Caco-2 (cell line): ENCODE results near the gene P3H2. TPM values are rescaled to one million over a fixed set of nuclear protein-coding genes. Genes with fewer than 3 reads are reported as not detected.

Experiments
- BruUV-seq: library from RNA; stranded (reverse); fragments of 400-500 nt; replicated peaks from 2 replicates; lab custom pipeline; 2021; lab: Mats Ljungman, UMichigan
- CTCF ChIA-PET: fragments of 300-600 bp; sonication (Branson Sonifier 250); formaldehyde crosslinking; loops from one replicate; lab custom pipeline; 2022; ENCODE audit warnings: antibody characterized with exemption; lab: Charles Lee
- POLR2A ChIA-PET: fragments of 300-600 bp; sonication (Branson Sonifier 250); formaldehyde crosslinking; loops from one replicate; lab custom pipeline; 2022; ENCODE audit warnings: antibody characterized with exemption; lab: Charles Lee
- DNase-seq, 2 experiments: peaks; one replicate each; pipeline versions ENCODE4 v3.0.0 to v3.0.0-alpha.2; 2020 to 2022
- H3K27me3 ChIP-seq: replicated peaks from 2 replicates; pipeline ENCODE4 v1.6.0; 2011; ENCODE audit warnings: low read length; ENCODE audit not compliant: control insufficient read depth, insufficient read depth
- H3K36me3 ChIP-seq: 2 replicates; pipeline ENCODE4 v1.5.1; 2011; ENCODE audit warnings: low read length; ENCODE audit not compliant: control insufficient read depth, insufficient read depth
- H3K4me1 ChIP-seq: fragments of 250-450 bp; sonication (Bioruptor Pico); 2 replicates; pipeline ENCODE4 v1.5.1; 2020; ENCODE audit warnings: mild to moderate bottlenecking
- H3K4me3 ChIP-seq: 2 replicates; pipeline ENCODE4 v1.5.1; 2011; ENCODE audit warnings: low read depth, mild to moderate bottlenecking, control low read depth, low read length
- H3K9me3 ChIP-seq: fragments of 250-450 bp; sonication (Bioruptor Pico); 2 replicates; pipeline ENCODE4 v1.5.1; 2020; ENCODE audit warnings: mild to moderate bottlenecking, moderate library complexity
- H3K27ac Mint-ChIP-seq: one replicate; pipeline ENCODE4 v1.8.0; 2022; ENCODE audit warnings: mixed read lengths; ENCODE audit not compliant: unreplicated experiment
- H3K27me3 Mint-ChIP-seq: one replicate; pipeline ENCODE4 v1.8.0; 2022; ENCODE audit warnings: mixed read lengths; ENCODE audit not compliant: insufficient read depth, unreplicated experiment
- H3K36me3 Mint-ChIP-seq: one replicate; pipeline ENCODE4 v1.8.0; 2022; ENCODE audit warnings: mild to moderate bottlenecking, mixed read lengths; ENCODE audit not compliant: insufficient read depth, unreplicated experiment
- H3K4me1 Mint-ChIP-seq: one replicate; pipeline ENCODE4 v1.8.0; 2022; ENCODE audit warnings: low read depth, mixed read lengths; ENCODE audit not compliant: unreplicated experiment
- H3K4me3 Mint-ChIP-seq: one replicate; pipeline ENCODE4 v1.8.0; 2022; ENCODE audit warnings: mild to moderate bottlenecking, moderate library complexity, mixed read lengths; ENCODE audit not compliant: unreplicated experiment
- H3K9me3 Mint-ChIP-seq: one replicate; pipeline ENCODE4 v1.8.0; 2022; ENCODE audit warnings: mixed read lengths; ENCODE audit not compliant: unreplicated experiment
- intact Hi-C: fragments of 100-400 bp; cut with micrococcal nuclease; formaldehyde crosslinking; loops from one replicate; pipeline ENCODE4 v1.10.0; 2022; ENCODE audit not compliant: unreplicated experiment
- total RNA-seq: library from RNA; stranded (reverse); gene quantifications from 2 replicates; pipeline ENCODE4 v1.2.3, GENCODE V29; 2022
- TF ChIP-seq, protein P1 (sequence below), 2 experiments: fragments of 200-600 bp in 1 of 2; IDR thresholded peaks; 1 replicate in 1 of 2; 2 replicates in 1 of 2; pipeline versions ENCODE4 v1.5.1 to v1.8.0; 2011 to 2022; ENCODE audit warnings: antibody characterized with exemption in 1 of 2, control low read depth in 1 of 2, inconsistent platforms in 1 of 2, low read depth in 1 of 2, low read length in 1 of 2, mild to moderate bottlenecking in 1 of 2, moderate library complexity in 1 of 2; ENCODE audit not compliant: insufficient read depth in 1 of 2, severe bottlenecking in 1 of 2, unreplicated experiment in 1 of 2

Gene P3H2
- total RNA-seq, 1 experiment from 2014 or later = 55.8 TPM

- Mint-ChIP-seq H3K9me3 (peaks cover 13% of the 10 kb centered on the region), H3K27me3 (no peaks in the 10 kb centered on the region), H3K4me3 (no peak overlapping the region), H3K27ac (no peak overlapping the region), H3K36me3 (no peaks in the 10 kb centered on the region), H3K4me1 (no peaks in the 10 kb centered on the region)
- no peaks in the 10 kb centered on the region for H3K9me3 ChIP-seq
- CTCF ChIA-PET = no interaction called here
- POLR2A ChIA-PET = no interaction called here
- intact Hi-C loops = no loop called here
- TF ChIP-seq, protein P1, sequence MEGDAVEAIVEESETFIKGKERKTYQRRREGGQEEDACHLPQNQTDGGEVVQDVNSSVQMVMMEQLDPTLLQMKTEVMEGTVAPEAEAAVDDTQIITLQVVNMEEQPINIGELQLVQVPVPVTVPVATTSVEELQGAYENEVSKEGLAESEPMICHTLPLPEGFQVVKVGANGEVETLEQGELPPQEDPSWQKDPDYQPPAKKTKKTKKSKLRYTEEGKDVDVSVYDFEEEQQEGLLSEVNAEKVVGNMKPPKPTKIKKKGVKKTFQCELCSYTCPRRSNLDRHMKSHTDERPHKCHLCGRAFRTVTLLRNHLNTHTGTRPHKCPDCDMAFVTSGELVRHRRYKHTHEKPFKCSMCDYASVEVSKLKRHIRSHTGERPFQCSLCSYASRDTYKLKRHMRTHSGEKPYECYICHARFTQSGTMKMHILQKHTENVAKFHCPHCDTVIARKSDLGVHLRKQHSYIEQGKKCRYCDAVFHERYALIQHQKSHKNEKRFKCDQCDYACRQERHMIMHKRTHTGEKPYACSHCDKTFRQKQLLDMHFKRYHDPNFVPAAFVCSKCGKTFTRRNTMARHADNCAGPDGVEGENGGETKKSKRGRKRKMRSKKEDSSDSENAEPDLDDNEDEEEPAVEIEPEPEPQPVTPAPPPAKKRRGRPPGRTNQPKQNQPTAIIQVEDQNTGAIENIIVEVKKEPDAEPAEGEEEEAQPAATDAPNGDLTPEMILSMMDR (IDR thresholded peaks at IDR 0.05; ENCODE audit: insufficient read depth in 1 of 2, low read depth in 1 of 2, low read length in 1 of 2, severe bottlenecking in 1 of 2, unreplicated experiment in 1 of 2) = no peak
- BruUV-seq = no TSS peak
- no peaks in the 10 kb centered on the region for H3K4me1 ChIP-seq
- DNase-seq = no peak
- no peaks in the 10 kb centered on the region for H3K27me3 ChIP-seq
- no peak overlapping the region for H3K4me3 ChIP-seq
- H3K36me3 ChIP-seq = no peaks in the 10 kb centered on the region
Measured at GRCh38 chr3:190142041-190142440, 21.3 kb upstream of the P3H2 start.

DNA sequence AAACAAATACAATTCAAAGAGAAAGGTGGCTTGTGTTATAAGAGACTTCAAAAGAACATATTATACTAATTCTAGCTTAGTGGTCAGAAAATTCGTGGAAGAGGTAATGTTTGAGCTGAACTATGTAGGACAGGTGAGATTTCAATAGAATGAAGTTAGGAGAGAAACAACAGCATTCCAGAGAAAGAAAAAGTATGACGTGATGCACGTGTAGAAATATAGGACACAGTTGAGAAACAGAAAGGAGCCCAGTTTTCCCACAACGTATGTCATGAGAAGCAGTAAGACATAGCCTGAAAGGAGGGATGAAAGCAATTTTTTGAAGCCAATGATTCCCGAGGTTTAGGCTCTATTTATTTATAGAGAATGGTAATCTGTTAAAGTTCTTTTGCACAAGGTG is 18.7 kb upstream of the P3H2 start:
- POLR2A ChIA-PET = no interaction called here

DNA sequence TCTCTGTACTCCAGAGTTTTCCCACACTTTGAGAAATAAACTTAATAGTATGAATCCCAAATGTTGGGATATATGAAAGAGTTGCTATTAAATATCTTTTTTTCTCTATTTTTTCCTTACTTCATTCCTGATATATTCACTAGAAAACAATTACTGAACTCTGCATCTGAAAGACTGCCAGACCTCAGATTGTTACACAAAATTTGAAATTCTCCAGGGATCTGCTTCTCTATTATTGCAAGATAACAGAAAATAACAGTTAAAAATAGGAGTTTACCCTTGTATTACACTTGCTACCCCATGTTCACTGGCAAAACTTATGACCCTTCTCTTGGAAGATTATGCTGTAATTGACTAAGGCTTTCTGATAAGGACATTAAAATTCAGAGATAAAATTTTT is 11.7 kb upstream of the P3H2 start:
- H3K9me3 Mint-ChIP-seq = peaks cover 13% of the 10 kb centered on the region
- Histone ChIP-seq H3K36me3 (no peaks in the 10 kb centered on the region), H3K27me3 (no peaks in the 10 kb centered on the region), H3K4me1 (peaks cover 2% of the 10 kb centered on the region; the same call in 1 of the 2 replicates), H3K9me3 (peaks cover 4% of the 10 kb centered on the region; the same call in 1 of the 2 replicates), H3K4me3 (no peak overlapping the region)
- H3K4me1 Mint-ChIP-seq = peaks cover 24% of the 10 kb centered on the region
- TF ChIP-seq, protein P1 (IDR thresholded peaks at IDR 0.05; ENCODE audit: insufficient read depth in 1 of 2, low read depth in 1 of 2, low read length in 1 of 2, severe bottlenecking in 1 of 2, unreplicated experiment in 1 of 2) = no peak
- CTCF ChIA-PET = no interaction called here
- no peak overlapping the region for H3K27ac Mint-ChIP-seq
- no peaks in the 10 kb centered on the region for H3K36me3 Mint-ChIP-seq
- no peak overlapping the region for H3K4me3 Mint-ChIP-seq
- intact Hi-C loops = no loop called here
- no TSS peak for BruUV-seq
- POLR2A ChIA-PET = no interaction called here
- H3K27me3 Mint-ChIP-seq = no peaks in the 10 kb centered on the region
- no peak for DNase-seq

More for the DNA sequence above, 18.7 kb upstream of the P3H2 start:
- Mint-ChIP-seq H3K4me3 (peak overlapping the region; percentile 13), H3K27ac (no peak overlapping the region), H3K36me3 (no peaks in the 10 kb centered on the region), H3K9me3 (peaks cover 12% of the 10 kb centered on the region), H3K4me1 (no peaks in the 10 kb centered on the region), H3K27me3 (no peaks in the 10 kb centered on the region)
- H3K36me3 ChIP-seq = no peaks in the 10 kb centered on the region
- CTCF ChIA-PET = no interaction called here
- H3K9me3 ChIP-seq = peaks cover 4% of the 10 kb centered on the region; the same call in 1 of the 2 replicates
- H3K27me3 ChIP-seq = no peaks in the 10 kb centered on the region
- H3K4me1 ChIP-seq = no peaks in the 10 kb centered on the region
- intact Hi-C loops = no loop called here
- DNase-seq = no peak
- H3K4me3 ChIP-seq = no peak overlapping the region
- TF ChIP-seq, protein P1 (IDR thresholded peaks at IDR 0.05; ENCODE audit: insufficient read depth in 1 of 2, low read depth in 1 of 2, low read length in 1 of 2, severe bottlenecking in 1 of 2, unreplicated experiment in 1 of 2) = no peak
- BruUV-seq = no TSS peak
